HEK293 (cell line): ENCODE measurements around the gene RANBP1.

Experiments
- CTCF ChIA-PET: fragments of 350-600 bp; formaldehyde crosslinking; extraction: SDS; loops from one replicate; lab custom pipeline; 2021; ENCODE audit warnings: antibody characterized with exemption; lab: Yijun Ruan, JAX
- POLR2A ChIA-PET: fragments of 300-600 bp; formaldehyde crosslinking; extraction: SDS; loops from one replicate; lab custom pipeline; 2020; ENCODE audit warnings: antibody characterized with exemption, inconsistent platforms; lab: Yijun Ruan, JAX
- H3K27ac ChIP-seq: fragments of 200-500 bp; sonication (Bioruptor generic); 2 replicates; pipeline ENCODE4 v1.5.1; 2014; ENCODE audit warnings: low read depth, low read length, control low read depth, inconsistent platforms; ENCODE audit errors: extremely low read depth
- H3K36me3 ChIP-seq, 2 experiments: fragments of 200-500 bp in 1 of 2; sonication (Bioruptor generic) in 1 of 2; 1 replicate in 1 of 2; 2 replicates in 1 of 2; pipeline ENCODE4 v1.5.1; 2014 to 2017; ENCODE audit warnings: inconsistent platforms in 2 of 2, low read length in 2 of 2; ENCODE audit not compliant: control insufficient read depth in 2 of 2, insufficient read depth in 1 of 2
- H3K4me1 ChIP-seq: fragments of 200-500 bp; sonication (Bioruptor generic); 2 replicates; pipeline ENCODE4 v1.5.1; 2014; ENCODE audit warnings: mild to moderate bottlenecking, low read length, inconsistent platforms; ENCODE audit not compliant: control insufficient read depth, insufficient read depth
- H3K4me3 ChIP-seq: 2 replicates; pipeline ENCODE4 v1.5.1; 2011; ENCODE audit warnings: low read depth, mild to moderate bottlenecking, control low read depth, low read length, moderate library complexity
- H3K9me3 ChIP-seq: fragments of 200-500 bp; sonication (Bioruptor generic); 2 replicates; pipeline ENCODE4 v1.5.1; 2014; ENCODE audit warnings: low read depth, low read length, inconsistent platforms; ENCODE audit not compliant: control insufficient read depth, insufficient read depth
- GLIS1 ChIP-seq: fragments of 450-650 bp; formaldehyde crosslinking; IDR thresholded peaks from 2 replicates; pipeline ENCODE4 v1.5.1; 2016; ENCODE audit warnings: missing biosample characterization, missing genetic modification characterization
- KLF7 ChIP-seq: fragments of 450-650 bp; formaldehyde crosslinking; IDR thresholded peaks from 2 replicates; pipeline ENCODE4 v1.5.1; 2016; ENCODE audit warnings: missing biosample characterization, missing genetic modification characterization, borderline replicate concordance
- MYNN ChIP-seq: fragments of 450-650 bp; formaldehyde crosslinking; IDR thresholded peaks from 2 replicates; pipeline ENCODE4 v1.5.1; 2016; ENCODE audit warnings: missing biosample characterization, missing genetic modification characterization, borderline replicate concordance
- PATZ1 ChIP-seq: fragments of 450-650 bp; formaldehyde crosslinking; IDR thresholded peaks from 2 replicates; pipeline ENCODE4 v1.5.1; 2016; ENCODE audit warnings: missing biosample characterization, missing genetic modification characterization
- ZNF335 ChIP-seq: fragments of 450-650 bp; formaldehyde crosslinking; conservative IDR thresholded peaks from 2 replicates; pipeline ENCODE4 v1.5.1; 2016; ENCODE audit warnings: missing biosample characterization, missing genetic modification characterization
- ZNF398 ChIP-seq: fragments of 450-650 bp; formaldehyde crosslinking; IDR thresholded peaks from 2 replicates; pipeline ENCODE4 v1.5.1; 2017; ENCODE audit warnings: missing biosample characterization, missing genetic modification characterization
- ZNF555 ChIP-seq: fragments of 450-650 bp; formaldehyde crosslinking; conservative IDR thresholded peaks from 2 replicates; pipeline ENCODE4 v1.5.1; 2017; ENCODE audit warnings: missing biosample characterization, mild to moderate bottlenecking, missing genetic modification characterization, inconsistent platforms
- ZNF639 ChIP-seq: fragments of 450-650 bp; formaldehyde crosslinking; IDR thresholded peaks from 2 replicates; pipeline ENCODE4 v1.5.1; 2016; ENCODE audit warnings: missing biosample characterization, missing genetic modification characterization
- ZNF654 ChIP-seq: fragments of 450-650 bp; formaldehyde crosslinking; IDR thresholded peaks from 2 replicates; pipeline ENCODE4 v1.5.1; 2016; ENCODE audit warnings: low read depth, missing biosample characterization, missing genetic modification characterization
- ZNF664 ChIP-seq: fragments of 450-650 bp; formaldehyde crosslinking; IDR thresholded peaks from 2 replicates; pipeline ENCODE4 v1.5.1; 2016; ENCODE audit warnings: missing biosample characterization, missing genetic modification characterization

Gene RANBP1

GRCh38 chr22:20114506-20115475 lies 1.1 kb upstream of the RANBP1 start:
- CTCF ChIA-PET = interaction anchor here (0.6 to 0.7 kb wide), 2 partner anchors 202 to 631 kb away, joined by 3 read pairs; no protein-coding TSS in a partner anchor
- no peak for TF ChIP-seq ZNF654 (tag by site-specific recombination)
- TF ChIP-seq ZNF335 (tag by site-specific recombination) = 0 out of 2 replicates have a peak, but pooled peaks have one; percentile 30
- TF ChIP-seq, all 188 proteins: peak for 1
- Histone ChIP-seq H3K9me3 (no peaks in the 10 kb centered on the region), H3K4me1 (no peaks in the 10 kb centered on the region), H3K36me3 (peaks cover 6 to 84% of the 10 kb centered on the region in 2 experiments), H3K27ac (no peak overlapping the region), H3K4me3 (no peak overlapping the region)
- POLR2A ChIA-PET = interaction anchor here (2.3 kb wide), 1 partner anchor 10 kb away, joined by 7 read pairs; no protein-coding TSS in a partner anchor

- peaks cover 17 to 84% of the 10 kb centered on the region in 2 experiments for H3K36me3 ChIP-seq
- POLR2A ChIA-PET = interaction anchor here (0.6 to 6.1 kb wide), 13 partner anchors 9 to 411 kb away, joined by 3 to 62 read pairs (median 5); partner anchors contain the start of genes DGCR8 and ZDHHC8
Observed at GRCh38 chr22:20116376-20116950, 559 bp downstream of the RANBP1 start.

More at GRCh38 chr22:20116376-20116950, 559 bp downstream of the RANBP1 start:
- no peaks in the 10 kb centered on the region for H3K9me3 ChIP-seq
- H3K4me3 ChIP-seq = peak overlapping the region; percentile 93
- CTCF ChIA-PET = interaction anchor here (2.1 kb wide), 1 partner anchor 13 kb away, joined by 7 read pairs; no protein-coding TSS in a partner anchor
- H3K27ac ChIP-seq = peak overlapping the region; percentile 85
- H3K4me1 ChIP-seq = no peaks in the 10 kb centered on the region
- TF ChIP-seq GLIS1 (tag by site-specific recombination) = peak; percentile 67
- no peak for TF ChIP-seq ZNF639 (tag by site-specific recombination)
- no peak for TF ChIP-seq ZNF664 (tag by site-specific recombination)
- no peak for TF ChIP-seq KLF7 (tag by site-specific recombination)
- peak; percentile 59 for TF ChIP-seq PATZ1 (tag by site-specific recombination)
- TF ChIP-seq MYNN (tag by site-specific recombination) = no peak
- TF ChIP-seq ZNF335 (tag by site-specific recombination) = 0 out of 2 replicates have a peak, but pooled peaks have one; percentile 6
- TF ChIP-seq ZNF398 (tag by site-specific recombination) = no peak
- no peak for TF ChIP-seq ZNF555 (tag by site-specific recombination)
